KMS-11 (cell line): Measurements from ENCODE around the gene ITFG2.

ENCODE experiments used
- H2AFZ ChIP-seq: fragments of 200-600 bp; sonication (generic); 2 replicates; pipeline ENCODE4 v1.6.1; 2016; ENCODE audit warnings: antibody characterized with exemption, mixed run types, low read depth
- H3K27ac ChIP-seq: fragments of 200-600 bp; sonication (generic); 2 replicates; pipeline ENCODE4 v1.6.1; 2016; ENCODE audit warnings: mild to moderate bottlenecking, mixed run types
- H3K27me3 ChIP-seq: fragments of 200-600 bp; sonication (generic); 2 replicates; pipeline ENCODE4 v1.6.1; 2017; ENCODE audit warnings: mild to moderate bottlenecking, low read depth, mixed run types, moderate library complexity; ENCODE audit not compliant: insufficient read depth
- H3K36me3 ChIP-seq: fragments of 200-600 bp; sonication (generic); 2 replicates; pipeline ENCODE4 v1.6.1; 2017; ENCODE audit warnings: mild to moderate bottlenecking, mixed run types; ENCODE audit not compliant: insufficient read depth
- H3K4me1 ChIP-seq: fragments of 200-600 bp; sonication (generic); 2 replicates; pipeline ENCODE4 v1.6.1; 2016; ENCODE audit warnings: mild to moderate bottlenecking, low read depth, mixed run types; ENCODE audit not compliant: poor library complexity, severe bottlenecking
- H3K4me2 ChIP-seq: fragments of 200-600 bp; sonication (generic); 2 replicates; pipeline ENCODE4 v1.7.0; 2016; ENCODE audit warnings: mild to moderate bottlenecking, mixed run types
- H3K4me3 ChIP-seq: fragments of 200-600 bp; sonication (generic); IDR thresholded peaks from 2 replicates; pipeline ENCODE4 v1.6.1; 2017; ENCODE audit warnings: low read depth, low read length, mixed read lengths; ENCODE audit not compliant: insufficient read depth
- H3K79me2 ChIP-seq: fragments of 200-600 bp; sonication (generic); 2 replicates; pipeline ENCODE4 v1.6.1; 2016; ENCODE audit warnings: low read depth, mixed run types; ENCODE audit not compliant: insufficient read depth
- H3K9ac ChIP-seq: fragments of 200-600 bp; sonication (generic); 2 replicates; pipeline ENCODE4 v1.6.1; 2016; ENCODE audit warnings: mild to moderate bottlenecking, mixed run types
- H4K20me1 ChIP-seq: fragments of 200-600 bp; sonication (generic); 2 replicates; pipeline ENCODE4 v1.6.1; 2016; ENCODE audit warnings: mild to moderate bottlenecking, mixed run types; ENCODE audit not compliant: insufficient read depth
- CTCF ChIP-seq: fragments of 200-600 bp; sonication (generic); conservative IDR thresholded peaks from 2 replicates; pipeline ENCODE4 v1.6.1; 2017; ENCODE audit warnings: low read depth, mild to moderate bottlenecking, antibody characterized with exemption, low read length, moderate library complexity, mixed read lengths

The ITFG2 gene

GRCh38 chr12:2823483-2823882 lies 11.0 kb downstream of the ITFG2 start:
- no peak for TF ChIP-seq CTCF
- no peaks in the 10 kb centered on the region for H3K36me3 ChIP-seq

GRCh38 chr12:2824541-2824940 lies 12.1 kb downstream of the ITFG2 start:
- Histone ChIP-seq H3K4me1 (no peaks in the 10 kb centered on the region), H4K20me1 (no peaks in the 10 kb centered on the region), H3K79me2 (no peaks in the 10 kb centered on the region), H3K9ac (no peak overlapping the region), H3K27me3 (no peaks in the 10 kb centered on the region), H3K4me3 (no peak overlapping the region), H3K4me2 (no peak overlapping the region), H3K27ac (no peak overlapping the region), H3K36me3 (no peaks in the 10 kb centered on the region), H2AFZ (no peak overlapping the region)
- TF ChIP-seq CTCF = no peak

More at GRCh38 chr12:2823483-2823882, 11.0 kb downstream of the ITFG2 start:
- H2AFZ ChIP-seq = no peak overlapping the region
- no peaks in the 10 kb centered on the region for H4K20me1 ChIP-seq
- H3K79me2 ChIP-seq = no peaks in the 10 kb centered on the region
- no peaks in the 10 kb centered on the region for H3K27me3 ChIP-seq
- no peak overlapping the region for H3K27ac ChIP-seq
- no peak overlapping the region for H3K4me3 ChIP-seq
- H3K4me2 ChIP-seq = no peak overlapping the region
- H3K4me1 ChIP-seq = no peaks in the 10 kb centered on the region
- no peak overlapping the region for H3K9ac ChIP-seq

- Histone ChIP-seq H3K4me2 (no peak overlapping the region), H3K9ac (no peak overlapping the region)
- TF ChIP-seq CTCF = no peak
These were observed 12.7 kb downstream of the ITFG2 start for GRCh38 chr12:2825132-2825531.

GRCh38 chr12:2826036-2826435 lies 13.6 kb downstream of the ITFG2 start:
- Histone ChIP-seq H4K20me1 (no peaks in the 10 kb centered on the region), H3K27ac (no peak overlapping the region), H3K79me2 (no peaks in the 10 kb centered on the region), H3K4me3 (no peak overlapping the region), H2AFZ (no peak overlapping the region), H3K27me3 (no peaks in the 10 kb centered on the region), H3K4me2 (no peak overlapping the region), H3K4me1 (no peaks in the 10 kb centered on the region), H3K9ac (no peak overlapping the region), H3K36me3 (no peaks in the 10 kb centered on the region)
- no peak for TF ChIP-seq CTCF

More at GRCh38 chr12:2825132-2825531, 12.7 kb downstream of the ITFG2 start:
- no peaks in the 10 kb centered on the region for H3K27me3 ChIP-seq
- H4K20me1 ChIP-seq = no peaks in the 10 kb centered on the region
- no peaks in the 10 kb centered on the region for H3K4me1 ChIP-seq
- no peaks in the 10 kb centered on the region for H3K79me2 ChIP-seq
- no peak overlapping the region for H3K27ac ChIP-seq
- H3K4me3 ChIP-seq = no peak overlapping the region
- H3K36me3 ChIP-seq = no peaks in the 10 kb centered on the region
- H2AFZ ChIP-seq = no peak overlapping the region
